ENCODE measurements around the gene USP40.

Gene USP40

GRCh38 chr2:233556881-233557736, 9.5 kb downstream of the USP40 start:
- DNase-seq = no peak

GRCh38 chr2:233553366-233553765, 13.2 kb downstream of the USP40 start:
- DNase-seq = no peak

GRCh38 chr2:233551491-233551890, 15.1 kb downstream of the USP40 start:
- DNase-seq = no peak

- DNase-seq = no peak
Measured at GRCh38 chr2:233546774-233547173, 19.8 kb downstream of the USP40 start.

- DNase-seq = no peak
Measured at GRCh38 chr2:233546101-233546500, 20.5 kb downstream of the USP40 start.

- DNase-seq = no peak
Measured at GRCh38 chr2:233544200-233544610, 22.4 kb downstream of the USP40 start.

GRCh38 chr2:233542507-233542906, 24.1 kb downstream of the USP40 start:
- no peak for DNase-seq

- no peak for DNase-seq
Measured at GRCh38 chr2:233538741-233539140, 27.8 kb downstream of the USP40 start.

- no peak for DNase-seq
Measured at GRCh38 chr2:233535271-233535670, 31.3 kb downstream of the USP40 start.

- no peak for DNase-seq
Measured at GRCh38 chr2:233532971-233533370, 33.6 kb downstream of the USP40 start.

GRCh38 chr2:233531955-233532354, 34.6 kb downstream of the USP40 start:
- DNase-seq = no peak

- DNase-seq = no peak
Measured at GRCh38 chr2:233530381-233530780, 36.2 kb downstream of the USP40 start.

GRCh38 chr2:233528182-233528581, 38.4 kb downstream of the USP40 start:
- no peak for DNase-seq

GRCh38 chr2:233525791-233526190, 40.8 kb downstream of the USP40 start:
- no peak for DNase-seq

GRCh38 chr2:233519787-233520611, 46.6 kb downstream of the USP40 start:
- no peak for DNase-seq

- DNase-seq = no peak
Measured at GRCh38 chr2:233513953-233514655, 52.5 kb downstream of the USP40 start.

- no peak for DNase-seq
Measured at GRCh38 chr2:233503947-233504637, 62.5 kb downstream of the USP40 start.

GRCh38 chr2:233503481-233503880, 63.1 kb downstream of the USP40 start:
- no peak for DNase-seq

GRCh38 chr2:233501198-233502076, 65.1 kb downstream of the USP40 start:
- no peak for DNase-seq

- no peak for DNase-seq
Measured at GRCh38 chr2:233499928-233500327, 66.7 kb downstream of the USP40 start.

- DNase-seq = no peak
Measured at GRCh38 chr2:233498126-233498525, 68.5 kb downstream of the USP40 start.

GRCh38 chr2:233497692-233498091, 68.9 kb downstream of the USP40 start:
- DNase-seq = no peak

All from stimulated activated CD8-positive, alpha-beta memory T cell treated with anti-CD3 and anti-CD28 coated beads, Interleukin-4, amount 100 ng/mL, for 48 hours (primary cell).